Activated naive CD4-positive, alpha-beta T cell treated with anti-CD3 and anti-CD28 coated beads, Interleukin-2, amount 50 U/mL, for 72 hours (primary cell): ENCODE measurements around the gene LRIT3. TPM values are rescaled to one million over a fixed set of nuclear protein-coding genes. Genes with fewer than 3 reads are reported as not detected.
"Not testable (repeated sequence)": the region's sequence is repeated elsewhere in the genome, so short reads cannot be mapped to it uniquely, and the experiment has no call there.

Experiments used
- ATAC-seq, 2 donors: fragments of 150-1000 bp; cut with Tn5 transposase; 2 replicates each; pipeline ENCODE4 v1.10.0; 2021; ENCODE audit warnings: mild to moderate bottlenecking in 2 of 2, moderate library complexity in 2 of 2
- DNase-seq, 2 donors: peaks; one replicate each; pipeline ENCODE4 v3.0.0; 2021 to 2022; ENCODE audit warnings: low spot score in 2 of 2
- H3K27ac Mint-ChIP-seq, 2 donors: one replicate each; pipeline ENCODE4 v1.8.0; 2022; ENCODE audit warnings: mild to moderate bottlenecking in 2 of 2, mixed read lengths in 2 of 2
- H3K36me3 Mint-ChIP-seq, 2 donors: one replicate each; pipeline ENCODE4 v1.8.0; 2022; ENCODE audit warnings: mixed read lengths in 2 of 2
- H3K9me3 Mint-ChIP-seq, 2 donors: one replicate each; pipeline ENCODE4 v1.8.0; 2022; ENCODE audit warnings: mixed read lengths in 2 of 2
- total RNA-seq, 2 donors: library from RNA; stranded (reverse); gene quantifications; one replicate each; pipeline ENCODE4 v1.2.3, GENCODE V29; 2022

LRIT3 gene
- total RNA-seq, 2 donors from 2014 or later = 0.20 to 0.33 TPM

DNA sequence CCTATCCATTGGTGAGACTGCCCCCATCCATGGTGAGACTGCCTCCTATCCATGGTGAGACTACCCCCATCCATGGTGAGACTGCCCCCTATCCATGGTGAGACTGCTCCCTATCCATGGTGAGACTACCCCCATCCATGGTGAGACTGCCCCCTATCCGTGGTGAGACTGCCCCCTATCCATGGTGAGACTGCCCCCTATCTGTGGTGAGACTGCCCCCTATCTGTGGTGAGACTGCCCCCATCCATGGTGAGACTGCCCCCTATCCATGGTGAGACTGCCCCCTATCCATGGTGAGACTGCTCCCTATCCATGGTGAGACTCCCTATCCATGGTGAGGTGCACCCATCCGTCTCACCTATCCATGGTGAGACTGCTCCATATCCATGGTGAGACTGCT is 27.6 kb downstream of the LRIT3 start:
- not testable (repeated sequence) for ATAC-seq, H3K27ac Mint-ChIP-seq, H3K9me3 Mint-ChIP-seq, H3K36me3 Mint-ChIP-seq, DNase-seq

DNA sequence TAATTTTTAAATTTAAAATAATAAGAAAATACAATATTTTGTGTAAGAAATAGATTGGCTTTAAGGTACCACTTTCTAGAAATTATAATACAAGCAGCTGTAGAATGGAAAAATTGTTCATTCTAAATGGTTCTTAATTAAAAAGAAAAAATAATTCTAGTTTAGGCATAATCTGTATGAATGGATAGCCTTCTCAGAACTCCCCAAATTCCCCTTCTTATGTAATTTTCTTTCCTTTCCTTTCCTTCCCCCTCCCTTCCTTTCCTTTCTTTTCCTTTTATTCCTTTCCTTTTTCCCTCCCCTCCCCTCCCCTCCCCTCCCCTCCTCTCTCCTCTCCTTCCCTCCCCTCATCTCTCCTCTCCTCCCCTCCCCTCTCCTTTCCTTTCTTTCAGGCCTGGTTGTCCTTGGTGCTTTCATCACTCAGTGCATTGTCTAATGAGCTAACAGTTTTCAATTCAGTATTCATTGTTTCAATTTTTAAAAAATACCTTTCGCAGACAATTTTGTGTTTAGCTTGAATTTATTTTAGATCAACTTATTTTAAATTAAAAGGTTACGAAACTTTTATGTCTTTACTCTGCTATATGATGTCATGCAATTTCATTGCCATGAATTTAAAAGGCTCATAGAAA is 28.8 kb downstream of the LRIT3 start:
- no peak for ATAC-seq
- H3K9me3 Mint-ChIP-seq = peaks cover 0 to 3% of the 10 kb centered on the region in 2 donors
- H3K36me3 Mint-ChIP-seq = no peaks in the 10 kb centered on the region
- DNase-seq = no peak
- no peak overlapping the region for H3K27ac Mint-ChIP-seq

DNA sequence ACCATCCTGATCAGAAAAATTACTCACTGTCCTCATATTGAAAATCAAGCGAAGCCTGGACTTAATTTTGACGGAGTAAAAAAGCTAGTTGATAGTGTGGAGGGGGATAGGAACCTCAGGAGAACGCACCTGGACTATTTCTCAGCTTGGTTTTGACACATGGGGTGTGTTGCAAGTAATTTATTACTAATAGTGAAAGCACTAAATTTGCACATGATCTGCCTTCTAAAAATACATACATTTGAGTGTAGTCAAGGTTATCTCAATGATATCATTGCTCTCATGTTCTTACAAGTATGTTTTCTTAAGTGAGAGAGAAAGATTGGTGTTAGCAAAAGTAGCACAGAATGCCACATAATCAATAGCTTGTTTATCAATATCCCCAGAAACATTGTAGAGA is 29.5 kb downstream of the LRIT3 start:
- DNase-seq (no peak), ATAC-seq (no peak)
- Mint-ChIP-seq H3K9me3 (peaks cover 0 to 3% of the 10 kb centered on the region in 2 donors), H3K27ac (no peak overlapping the region), H3K36me3 (no peaks in the 10 kb centered on the region)

DNA sequence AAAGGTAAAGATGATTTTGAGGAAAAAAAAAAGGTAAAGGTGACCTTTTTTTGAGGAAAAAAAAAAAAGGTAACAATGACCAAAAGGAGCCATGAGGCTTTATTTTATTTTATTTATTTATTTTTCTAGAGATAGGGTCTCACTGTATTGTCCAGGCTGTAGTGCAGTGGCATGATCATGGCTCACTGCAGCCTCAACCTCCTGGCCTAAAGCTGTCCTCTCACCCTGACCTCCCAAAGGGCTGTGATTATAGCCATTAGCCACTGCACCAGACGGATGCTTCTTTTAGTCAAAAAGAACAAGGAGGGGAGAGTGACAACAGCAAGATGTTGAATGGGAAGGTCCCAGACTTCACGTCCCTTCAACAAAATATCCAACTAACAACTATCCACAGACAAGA is 30.4 kb downstream of the LRIT3 start:
- ATAC-seq (no peak), DNase-seq (no peak)
- no peak overlapping the region for H3K27ac Mint-ChIP-seq
- no peaks in the 10 kb centered on the region for H3K36me3 Mint-ChIP-seq
- peaks cover 0 to 3% of the 10 kb centered on the region in 2 donors for H3K9me3 Mint-ChIP-seq

DNA sequence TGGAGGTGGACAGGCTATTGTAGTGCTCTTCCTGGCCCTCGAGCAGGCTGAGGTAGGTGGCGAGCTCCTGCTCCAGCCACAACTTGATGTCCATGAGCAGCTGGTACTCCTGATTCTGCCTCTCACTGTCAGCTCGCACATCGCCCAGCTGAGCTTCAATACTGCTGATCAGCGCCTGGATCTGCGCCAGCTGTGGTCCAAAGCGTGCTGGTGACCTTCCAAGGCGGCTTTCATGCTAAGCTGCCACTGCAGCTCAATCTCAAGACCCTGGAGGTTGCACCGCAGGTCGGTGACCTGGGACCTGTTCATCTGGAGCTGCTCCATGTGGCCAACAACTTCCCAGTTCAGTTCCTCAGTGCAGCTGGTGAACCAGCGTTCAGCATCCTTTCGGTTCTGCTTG is 31.2 kb downstream of the LRIT3 start:
- no peak for ATAC-seq
- H3K9me3 Mint-ChIP-seq = peaks cover 0 to 3% of the 10 kb centered on the region in 2 donors

DNA sequence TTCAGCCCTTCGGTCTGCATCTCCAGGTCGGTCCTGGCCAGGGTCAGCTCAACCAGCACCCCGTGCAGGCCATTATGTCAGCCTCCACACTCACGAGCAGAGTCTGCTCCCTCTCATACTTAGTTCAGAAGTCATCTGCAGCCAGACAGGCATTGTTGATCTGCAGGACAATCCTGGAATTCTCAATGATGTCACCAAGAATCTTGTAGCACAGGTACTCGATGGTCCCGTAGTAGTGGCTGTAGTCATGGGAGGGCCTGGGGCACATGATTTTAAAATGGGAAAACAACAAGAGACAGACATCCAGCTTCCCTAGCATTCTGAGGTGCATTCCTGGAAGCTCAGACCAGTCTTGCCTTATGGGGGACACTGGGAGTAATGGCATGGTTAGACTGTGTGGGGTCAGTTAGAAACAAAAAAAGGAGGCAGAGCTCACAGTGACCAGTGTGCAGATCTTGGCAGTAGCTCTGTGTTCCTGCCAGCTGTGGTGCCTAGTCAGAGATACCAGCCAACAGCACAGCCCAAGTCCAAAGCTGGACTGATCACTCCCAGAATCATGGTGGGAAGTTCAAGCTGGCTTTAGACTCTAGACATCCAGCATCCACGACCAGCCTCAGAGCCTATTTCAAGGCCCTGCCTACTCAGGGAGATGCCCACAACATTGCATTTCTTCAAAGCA is 31.9 kb downstream of the LRIT3 start:
- Mint-ChIP-seq H3K36me3 (no peaks in the 10 kb centered on the region), H3K9me3 (peaks cover 0 to 3% of the 10 kb centered on the region in 2 donors), H3K27ac (no peak overlapping the region)
- ATAC-seq = no peak
- DNase-seq = no peak

More for the DNA sequence above, 31.2 kb downstream of the LRIT3 start:
- no peak for DNase-seq
- Mint-ChIP-seq H3K27ac (no peak overlapping the region), H3K36me3 (no peaks in the 10 kb centered on the region)

DNA sequence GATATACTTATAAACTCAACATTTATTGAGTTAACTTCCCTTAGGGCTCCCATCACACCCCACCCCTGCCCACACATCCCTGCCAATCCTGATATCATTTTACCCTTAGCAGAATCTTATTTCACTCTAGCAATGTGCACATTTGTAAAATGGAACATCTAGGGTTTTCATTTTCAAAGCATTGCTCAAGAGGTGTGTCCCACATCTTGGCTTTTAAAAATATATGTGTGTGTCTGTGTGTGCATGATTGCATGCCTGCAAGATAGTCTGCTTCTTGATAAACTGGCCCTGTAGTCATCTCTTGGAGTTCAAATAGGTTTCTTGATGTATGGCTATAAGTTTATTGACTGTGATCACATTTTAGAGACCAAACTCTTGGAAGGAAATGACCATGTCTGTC is 38.4 kb downstream of the LRIT3 start:
- ATAC-seq (no peak), DNase-seq (no peak)
- H3K27ac Mint-ChIP-seq = no peak overlapping the region
- no peaks in the 10 kb centered on the region for H3K36me3 Mint-ChIP-seq
- H3K9me3 Mint-ChIP-seq = no peaks in the 10 kb centered on the region

DNA sequence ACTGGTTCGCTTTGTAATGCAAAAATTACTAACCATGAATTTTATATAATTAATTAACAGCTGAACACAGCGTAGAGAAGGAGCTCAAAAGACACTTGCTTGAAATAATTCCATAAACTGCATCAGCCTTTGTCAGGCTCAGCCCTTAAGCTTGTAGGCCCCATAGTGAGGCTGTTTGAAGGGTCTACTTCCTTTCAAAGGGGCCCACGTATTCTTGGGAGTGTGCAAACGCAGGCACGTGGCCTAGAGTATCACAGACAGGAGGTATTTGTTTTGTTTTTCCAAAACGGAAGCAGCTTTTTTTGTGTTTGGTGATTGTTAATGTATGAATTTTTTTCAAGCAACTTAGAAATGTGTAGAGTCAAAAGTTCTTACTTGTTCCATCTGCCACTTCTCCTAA is 39.2 kb downstream of the LRIT3 start:
- no peak overlapping the region for H3K27ac Mint-ChIP-seq
- no peak for DNase-seq
- H3K36me3 Mint-ChIP-seq = no peaks in the 10 kb centered on the region
- no peaks in the 10 kb centered on the region for H3K9me3 Mint-ChIP-seq
- ATAC-seq = no peak

DNA sequence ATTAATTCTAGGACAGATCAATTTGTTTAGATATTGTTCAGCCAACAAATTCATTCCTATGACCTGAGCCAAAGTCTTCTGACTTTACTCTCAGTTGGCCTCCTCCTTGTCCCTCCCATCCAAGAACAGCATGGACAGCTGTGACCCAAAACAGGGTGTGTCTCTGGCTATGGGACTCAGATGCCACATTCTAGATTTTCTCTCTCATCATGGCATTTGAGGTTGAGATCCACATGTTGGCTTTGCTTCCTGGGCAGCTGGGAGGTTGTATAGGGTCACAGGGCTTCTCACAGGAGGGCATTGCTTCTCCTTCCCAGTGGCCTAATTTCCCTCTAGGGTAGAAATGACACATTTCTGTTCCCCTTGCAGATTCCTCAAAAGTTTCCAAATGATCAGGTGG is 42.2 kb downstream of the LRIT3 start:
- DNase-seq (no peak), ATAC-seq (no peak)
- Mint-ChIP-seq H3K27ac (no peak overlapping the region), H3K36me3 (no peaks in the 10 kb centered on the region), H3K9me3 (peaks cover 0 to 9% of the 10 kb centered on the region in 2 donors)

DNA sequence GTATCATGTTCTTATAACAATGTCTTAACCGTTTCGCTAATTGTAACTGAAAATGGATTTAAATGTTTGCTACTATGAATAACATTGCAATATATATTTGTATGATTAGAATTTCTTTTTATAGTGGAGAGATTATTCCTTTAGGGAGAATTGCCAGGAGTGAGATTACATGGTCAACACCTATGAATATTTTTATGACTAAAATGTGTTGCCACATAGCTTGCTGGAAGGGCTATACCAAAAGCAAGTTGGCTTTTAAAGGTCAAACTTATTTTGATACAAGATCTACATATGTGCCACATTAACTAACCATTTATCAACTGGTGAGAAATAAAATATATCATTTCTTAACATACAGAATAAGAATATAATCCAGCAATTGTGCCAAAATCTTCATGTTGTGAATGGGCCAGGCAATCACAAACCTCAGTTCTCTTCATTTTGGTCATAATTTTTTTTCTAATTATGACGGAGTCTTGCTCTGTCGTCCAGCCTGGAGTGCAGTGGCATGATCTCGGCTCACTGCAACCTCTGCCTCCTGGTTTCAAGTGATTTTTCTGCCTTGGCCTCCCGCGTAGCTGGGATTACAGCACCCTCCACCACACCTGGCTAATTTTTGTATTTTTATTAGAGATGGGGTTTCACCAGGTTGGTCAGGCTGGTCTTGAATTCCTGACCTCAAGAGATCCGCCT is 54.8 kb downstream of the LRIT3 start:
- DNase-seq (no peak), ATAC-seq (no peak)
- Mint-ChIP-seq H3K36me3 (peaks cover 8 to 9% of the 10 kb centered on the region in 2 donors), H3K9me3 (peaks cover 4 to 11% of the 10 kb centered on the region in 2 donors), H3K27ac (no peak overlapping the region)

DNA sequence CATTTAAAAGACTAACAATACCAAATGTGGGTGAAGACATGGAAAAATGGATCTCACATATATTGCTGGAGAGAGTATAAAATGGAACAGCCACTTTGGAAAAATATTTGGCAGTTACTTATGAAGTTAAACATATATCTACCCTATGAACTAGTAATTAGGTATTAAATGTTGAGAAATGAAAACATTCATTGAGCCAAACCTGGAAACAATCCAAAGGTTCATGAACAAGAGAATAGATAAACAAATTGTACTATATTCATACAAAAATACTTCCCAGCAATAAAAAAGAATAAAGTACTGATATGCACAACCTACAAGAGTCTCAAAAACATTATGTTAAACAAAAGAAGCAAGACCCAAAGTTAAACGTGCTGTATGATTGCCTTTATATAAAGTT is 60.8 kb downstream of the LRIT3 start:
- Mint-ChIP-seq H3K27ac (no peak overlapping the region), H3K36me3 (peaks cover 0 to 9% of the 10 kb centered on the region in 2 donors), H3K9me3 (peaks cover 4% of the 10 kb centered on the region in 2 donors)
- DNase-seq (no peak), ATAC-seq (no peak)

DNA sequence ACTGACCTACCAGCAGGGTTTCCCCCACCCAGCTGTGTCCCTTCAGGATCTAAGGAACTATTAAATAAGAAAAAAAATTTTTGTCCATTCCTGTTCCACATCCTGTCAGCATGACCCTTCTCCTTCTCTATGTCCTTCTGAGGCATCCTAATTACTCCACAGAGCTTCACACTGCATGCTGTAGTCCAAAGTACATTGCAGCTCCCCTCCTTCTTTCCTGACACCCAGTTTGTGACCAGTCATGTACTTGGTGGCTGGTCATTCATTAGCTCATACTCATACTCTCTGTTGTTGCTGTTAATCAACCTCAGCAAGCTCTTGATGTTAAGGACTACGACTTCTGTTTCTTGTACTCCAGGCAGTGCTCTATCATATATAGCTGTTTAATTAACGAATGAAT is 62.3 kb downstream of the LRIT3 start:
- ATAC-seq = no peak
- no peak overlapping the region for H3K27ac Mint-ChIP-seq
- H3K36me3 Mint-ChIP-seq = peaks cover 0 to 9% of the 10 kb centered on the region in 2 donors
- DNase-seq = no peak
- peaks cover 4% of the 10 kb centered on the region in 2 donors for H3K9me3 Mint-ChIP-seq

DNA sequence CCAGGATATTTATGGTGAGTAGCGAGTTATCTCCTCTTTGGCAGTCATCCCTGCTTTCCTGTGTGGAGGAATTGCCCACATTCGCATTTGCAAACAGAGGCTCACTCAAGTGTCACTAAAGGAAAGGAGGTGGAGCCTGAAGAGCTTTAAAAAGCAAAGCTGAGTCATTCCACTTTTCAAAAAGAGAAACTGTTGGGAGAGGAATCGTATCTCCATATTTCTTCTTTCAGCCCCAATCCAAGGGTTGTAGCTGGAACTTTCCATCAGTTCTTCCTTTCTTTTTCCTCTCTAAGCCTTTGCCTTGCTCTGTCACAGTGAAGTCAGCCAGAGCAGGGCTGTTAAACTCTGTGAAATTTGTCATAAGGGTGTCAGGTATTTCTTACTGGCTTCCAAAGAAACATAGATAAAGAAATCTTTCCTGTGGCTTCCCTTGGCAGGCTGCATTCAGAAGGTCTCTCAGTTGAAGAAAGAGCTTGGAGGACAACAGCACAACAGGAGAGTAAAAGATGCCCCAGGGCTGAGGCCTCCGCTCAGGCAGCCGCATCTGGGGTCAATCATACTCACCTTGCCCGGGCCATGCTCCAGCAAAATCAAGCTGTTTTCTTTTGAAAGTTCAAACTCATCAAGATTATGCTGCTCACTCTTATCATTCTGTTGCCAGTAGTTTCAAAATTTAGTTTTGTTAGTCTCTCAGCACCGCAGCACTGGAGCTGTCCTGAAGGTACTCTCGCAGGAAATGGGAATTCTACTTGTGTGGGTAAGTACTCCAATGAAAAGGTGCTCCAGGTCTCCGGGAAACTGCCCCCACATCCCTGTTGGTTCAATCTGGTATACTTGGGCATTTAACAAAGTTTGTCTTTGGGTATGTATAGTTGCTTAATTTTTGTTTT is 65.0 kb downstream of the LRIT3 start, which contains the start of gene EGF:
Gene EGF (plus strand): TSS at position 178 of the 890 bp plus-strand sequence. CDS start 453 bp downstream, at position 631.
- Mint-ChIP-seq H3K9me3 (no peaks in the 10 kb centered on the region), H3K27ac (peak within 1 kb of the TSS in 1 of 2 donors; percentile 53), H3K36me3 (no peaks in the 10 kb centered on the region)
- DNase-seq = no peak
- ATAC-seq = peak in 1 of 2 donors; percentile 16

DNA sequence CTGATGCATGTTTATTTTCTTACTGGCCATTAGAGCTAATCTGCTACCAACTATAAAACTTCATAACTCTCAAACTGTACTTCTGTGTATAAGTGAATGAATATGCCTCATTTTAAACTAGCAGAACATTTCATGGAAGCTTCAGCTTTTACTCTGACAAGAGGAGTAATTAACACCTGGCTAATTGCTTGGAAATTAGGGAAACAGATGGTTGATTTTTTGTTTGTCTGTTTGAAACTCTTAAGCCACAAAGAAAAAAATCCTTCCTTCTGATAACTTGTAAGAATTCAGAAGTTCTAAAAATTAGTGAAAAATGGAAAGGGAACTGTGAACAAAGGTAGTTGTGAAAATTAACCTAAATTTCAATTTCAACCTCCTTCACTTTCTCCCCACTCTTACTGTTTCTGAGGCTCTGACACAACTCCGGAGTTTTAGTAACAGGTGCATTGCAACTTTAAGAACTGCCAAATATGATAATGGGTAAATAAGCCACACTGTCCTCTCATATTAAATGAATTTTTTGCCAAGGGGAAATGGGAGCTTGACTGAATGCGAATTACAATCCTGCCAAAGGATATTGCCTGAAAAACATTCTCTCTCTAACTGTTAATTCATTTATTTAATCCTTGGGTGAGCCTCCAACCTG is 65.8 kb downstream of the LRIT3 start:
- no peak overlapping the region for H3K27ac Mint-ChIP-seq
- ATAC-seq = no peak
- H3K36me3 Mint-ChIP-seq = no peaks in the 10 kb centered on the region
- H3K9me3 Mint-ChIP-seq = no peaks in the 10 kb centered on the region
- no peak for DNase-seq

DNA sequence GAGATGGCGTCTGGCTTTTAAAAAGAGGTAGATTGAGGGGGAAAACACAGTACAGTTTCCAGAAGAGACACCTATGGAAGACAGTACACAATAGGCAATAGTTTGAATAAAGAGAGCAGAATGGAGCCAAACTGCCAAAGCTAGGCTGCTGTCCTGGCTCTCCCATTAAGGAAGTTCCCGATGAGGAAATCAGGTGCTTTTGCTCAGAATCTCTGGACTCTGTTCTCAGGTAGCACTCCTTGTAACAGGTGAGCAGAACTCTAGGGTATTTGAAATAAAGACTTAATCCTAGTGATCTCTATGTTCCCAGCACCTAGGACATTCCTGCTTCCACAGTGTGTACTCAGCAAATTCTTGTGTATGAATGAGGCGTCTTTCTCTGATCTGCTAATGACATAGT is 66.4 kb downstream of the LRIT3 start:
- ATAC-seq (no peak), DNase-seq (no peak)
- Mint-ChIP-seq H3K36me3 (no peaks in the 10 kb centered on the region), H3K27ac (no peak overlapping the region), H3K9me3 (no peaks in the 10 kb centered on the region)

DNA sequence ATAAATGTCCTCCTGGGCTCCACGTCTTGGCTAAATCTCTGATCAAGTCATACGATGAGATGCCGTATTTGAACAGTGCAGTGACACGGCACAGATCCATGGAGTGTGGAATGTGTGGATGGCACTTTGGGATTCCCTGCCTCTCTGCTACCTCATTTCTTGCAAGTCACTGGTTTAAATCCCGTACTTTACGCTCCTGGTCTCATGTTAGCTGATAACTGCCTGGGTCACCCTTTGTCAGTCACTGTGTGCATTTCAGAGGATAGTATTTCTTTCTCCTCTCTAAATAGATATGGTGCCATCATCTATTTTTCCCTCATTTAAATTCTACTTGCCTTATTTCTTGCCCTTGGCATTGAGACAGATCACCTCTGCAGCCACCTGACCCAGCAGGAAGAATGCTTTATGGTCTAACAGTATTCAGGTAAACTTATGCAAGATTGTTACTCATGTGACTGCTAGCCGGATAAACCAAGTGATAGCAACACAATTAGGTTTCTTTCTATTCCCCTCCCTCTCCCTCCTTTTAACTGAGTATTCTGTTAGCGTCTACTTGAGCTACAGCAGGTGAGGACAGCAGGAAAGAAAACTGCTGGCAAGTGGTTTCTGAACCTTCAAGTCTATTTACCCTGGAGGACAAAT is 67.6 kb downstream of the LRIT3 start:
- Mint-ChIP-seq H3K9me3 (no peaks in the 10 kb centered on the region), H3K27ac (no peak overlapping the region), H3K36me3 (no peaks in the 10 kb centered on the region)
- no peak for DNase-seq
- ATAC-seq = no peak
